HG03039 (cell line): ENCODE data around the gene TNNI2.

ENCODE experiments used
- ATAC-seq: cut with Tn5 transposase; IDR thresholded peaks from one replicate; pipeline ENCODE4 v1.9.1; 2021; ENCODE audit warnings: mild to moderate bottlenecking, moderate library complexity; ENCODE audit not compliant: unreplicated experiment

The TNNI2 gene

DNA sequence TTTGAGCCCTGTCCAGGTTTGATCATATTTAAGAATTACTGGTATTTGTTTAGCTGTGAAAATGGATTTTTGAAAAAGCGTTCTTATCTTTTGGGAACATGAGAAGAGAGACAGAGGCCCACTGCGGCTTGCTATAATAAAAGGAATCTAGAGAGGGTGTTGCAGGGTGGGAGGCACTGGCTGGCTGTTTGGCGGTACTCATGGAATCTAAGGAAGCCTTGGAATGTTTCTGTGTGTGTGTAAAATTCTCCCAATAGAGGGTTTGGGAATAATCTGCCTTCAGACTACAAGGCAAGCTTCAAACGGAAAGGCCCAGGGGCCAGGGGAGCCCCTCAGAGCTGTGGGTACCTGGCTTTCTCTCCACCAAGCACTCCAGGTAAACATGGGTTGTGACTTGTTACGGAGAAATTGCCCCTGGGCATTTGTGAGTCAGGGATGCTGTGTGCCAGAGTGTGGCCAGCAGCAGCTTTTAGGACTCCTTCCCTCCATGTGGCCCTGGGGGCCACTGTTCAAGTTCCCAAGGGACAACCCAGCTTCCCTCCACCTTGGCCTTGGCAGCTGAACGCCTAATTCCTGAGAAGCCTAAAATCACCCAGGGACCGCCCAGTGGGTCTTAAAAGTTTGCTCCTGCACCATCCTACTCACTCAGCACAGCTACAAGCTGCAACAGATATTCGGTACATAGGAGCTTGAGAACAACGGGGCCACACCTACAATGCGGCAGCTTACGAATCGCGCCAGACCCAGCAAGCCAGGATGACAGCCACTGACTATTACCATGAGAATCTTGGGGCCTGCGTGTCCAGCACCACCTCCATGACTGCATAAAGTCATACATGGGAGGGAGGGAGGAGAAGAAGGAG is 18.1 kb upstream of the TNNI2 start:
- no peak for ATAC-seq

- ATAC-seq, result no peak
Measured at GRCh38 chr11:1821562-1821961, 17.2 kb upstream of the TNNI2 start.

GRCh38 chr11:1822648-1823375 is 16.0 kb upstream of the TNNI2 start:
- no peak for ATAC-seq

DNA sequence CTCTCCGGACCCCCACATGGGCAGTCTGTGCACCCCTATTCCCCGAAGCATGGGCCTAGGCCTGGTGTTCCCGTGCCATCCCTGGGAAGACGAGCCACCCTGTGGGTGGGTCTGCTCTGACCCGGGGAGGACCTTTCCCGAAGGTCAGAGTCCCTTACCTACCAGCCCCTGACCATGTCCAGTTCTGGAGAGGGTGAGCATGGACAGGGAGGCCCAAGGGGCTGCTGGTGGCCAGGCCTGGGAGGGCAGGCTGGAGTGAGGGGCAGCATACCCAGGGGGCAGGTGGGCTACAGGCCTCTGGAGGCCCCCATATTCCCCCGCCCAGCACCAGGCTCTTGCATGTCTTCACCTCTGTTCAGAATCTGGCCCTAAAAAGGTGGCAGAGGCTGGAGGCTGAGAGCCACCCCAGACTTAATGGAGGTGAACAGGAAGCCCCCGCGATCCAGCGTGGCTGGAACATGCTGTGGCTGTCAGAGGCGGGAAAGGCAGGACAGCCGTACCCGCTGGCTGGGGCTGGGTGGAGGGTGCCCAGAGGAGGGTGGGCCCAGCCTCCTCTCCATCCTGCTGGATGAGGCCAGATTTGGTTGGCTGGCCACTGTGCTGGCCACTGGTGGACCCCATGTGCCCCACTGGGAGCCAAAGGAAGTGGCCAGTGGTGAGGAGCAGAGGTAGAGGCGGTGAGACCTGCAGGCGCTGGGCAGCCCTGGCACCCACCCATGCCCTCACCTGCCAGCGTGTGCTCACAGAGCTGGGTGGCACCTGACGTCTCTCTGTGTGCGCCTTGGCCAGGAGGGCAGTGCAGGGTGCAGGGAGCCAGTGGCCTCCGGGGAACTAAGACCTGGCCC is 15.2 kb upstream of the TNNI2 start:
- no peak for ATAC-seq

DNA sequence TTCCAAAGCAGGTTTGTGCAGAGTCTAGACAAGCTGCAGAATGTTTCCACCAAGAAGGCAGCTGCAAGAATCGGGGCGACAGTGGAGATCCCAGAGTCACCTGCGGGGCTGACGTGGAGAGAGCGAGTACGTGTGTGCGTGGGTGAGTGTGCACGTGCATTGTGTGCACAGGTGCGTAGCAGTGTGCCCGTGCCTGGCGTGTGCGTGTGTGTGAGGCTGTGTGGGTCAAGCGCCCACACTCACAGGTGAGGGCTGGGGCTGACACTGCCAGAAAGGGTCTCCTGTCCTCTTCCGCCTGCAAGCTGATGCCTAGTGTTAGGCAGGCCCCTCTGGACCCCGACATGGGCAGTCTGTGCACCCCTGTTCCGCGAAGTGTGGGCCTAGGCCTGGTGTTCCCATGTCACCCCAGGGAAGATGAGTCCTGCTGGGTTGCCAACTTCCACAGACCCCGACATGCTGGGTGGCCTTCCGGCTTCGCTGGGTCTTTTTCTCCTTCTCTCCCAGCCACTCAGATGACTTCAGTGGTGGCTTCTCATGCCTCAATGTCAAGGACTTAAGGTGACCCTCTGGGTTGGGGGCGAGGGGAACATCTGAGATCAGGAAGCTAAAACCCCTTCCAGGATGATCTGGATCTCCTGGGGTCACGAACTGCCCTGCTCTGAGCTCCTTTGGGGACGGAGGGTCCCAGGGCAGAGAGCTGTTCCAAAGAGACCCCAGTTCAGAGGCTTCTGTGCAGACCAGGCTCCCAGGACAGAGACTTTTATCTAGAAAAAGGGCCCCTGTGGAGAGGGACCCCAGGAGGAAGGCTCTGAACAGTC is 14.4 kb upstream of the TNNI2 start:
- no peak for ATAC-seq

DNA sequence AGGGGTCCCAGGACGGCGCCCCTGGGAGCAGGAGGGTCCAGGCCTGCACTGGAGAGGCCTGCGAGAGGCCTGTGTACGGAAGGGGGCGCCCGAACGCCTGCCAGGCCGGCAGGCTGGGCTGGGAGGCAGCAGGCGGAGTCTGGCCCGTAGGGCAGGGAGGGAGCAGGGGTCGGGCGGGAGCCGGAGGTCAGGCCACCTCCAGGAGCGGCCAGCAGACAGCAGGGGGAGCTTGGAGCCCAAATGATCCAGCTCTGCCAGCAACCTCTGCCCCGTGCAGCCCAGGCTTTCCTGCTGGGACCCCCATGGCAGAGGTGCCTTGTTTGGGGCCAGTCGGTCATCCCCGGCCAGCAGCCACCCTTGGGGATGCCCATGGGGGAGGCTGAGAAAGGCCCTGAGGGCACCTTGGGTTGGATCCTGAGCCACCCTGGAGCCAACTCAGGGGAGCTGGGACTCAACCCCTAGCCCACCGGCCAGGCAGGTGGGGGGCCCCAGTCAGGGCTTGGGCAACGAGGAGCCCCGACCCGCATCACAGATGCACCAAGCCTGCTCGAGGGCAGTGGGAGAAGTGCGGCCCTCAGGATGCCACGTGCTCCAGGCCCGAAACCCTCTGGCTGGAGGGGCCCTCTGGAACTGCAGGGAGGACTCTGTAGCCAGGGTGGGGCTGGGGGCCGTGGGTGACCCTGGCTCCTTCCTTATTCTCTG is 13.6 kb upstream of the TNNI2 start:
- ATAC-seq, result no peak

DNA sequence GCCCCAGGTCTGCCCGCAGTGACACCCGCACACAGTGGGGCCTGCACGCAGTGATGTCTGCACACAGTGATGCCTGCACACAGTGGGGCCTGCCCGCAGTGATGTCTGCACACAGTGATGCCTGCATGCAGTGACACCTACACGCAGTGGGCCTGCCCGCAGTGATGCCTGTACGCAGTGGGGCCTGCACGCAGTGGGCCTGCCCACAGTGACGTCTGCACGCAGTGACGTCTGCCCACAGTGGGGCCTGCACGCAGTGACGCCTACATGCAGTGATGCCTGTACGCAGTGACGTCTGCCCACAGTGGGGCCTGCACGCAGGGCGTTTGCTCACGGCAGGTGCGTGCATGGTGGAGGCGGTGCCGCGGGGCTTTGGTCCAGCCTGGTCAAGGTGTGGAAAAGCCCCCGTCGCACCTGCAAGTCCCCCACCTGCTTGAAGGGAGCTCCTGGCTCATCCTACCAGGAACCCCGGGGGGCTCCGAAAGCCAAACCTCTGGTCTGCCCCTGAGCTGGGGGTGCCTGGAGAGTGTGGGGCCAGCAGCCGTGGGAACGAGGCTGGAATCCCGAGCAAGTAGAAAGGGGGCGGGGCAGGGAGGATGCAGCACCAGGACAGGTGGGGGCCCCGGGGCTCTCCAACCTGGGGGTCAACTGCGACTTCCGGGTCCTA is 12.9 kb upstream of the TNNI2 start:
- ATAC-seq, result no peak

GRCh38 chr11:1826552-1827094 is 12.2 kb upstream of the TNNI2 start:
- no peak for ATAC-seq

- no peak for ATAC-seq
Measured at GRCh38 chr11:1827095-1827813, 11.5 kb upstream of the TNNI2 start.

GRCh38 chr11:1827931-1828330 is 10.8 kb upstream of the TNNI2 start:
- ATAC-seq, result no peak

DNA sequence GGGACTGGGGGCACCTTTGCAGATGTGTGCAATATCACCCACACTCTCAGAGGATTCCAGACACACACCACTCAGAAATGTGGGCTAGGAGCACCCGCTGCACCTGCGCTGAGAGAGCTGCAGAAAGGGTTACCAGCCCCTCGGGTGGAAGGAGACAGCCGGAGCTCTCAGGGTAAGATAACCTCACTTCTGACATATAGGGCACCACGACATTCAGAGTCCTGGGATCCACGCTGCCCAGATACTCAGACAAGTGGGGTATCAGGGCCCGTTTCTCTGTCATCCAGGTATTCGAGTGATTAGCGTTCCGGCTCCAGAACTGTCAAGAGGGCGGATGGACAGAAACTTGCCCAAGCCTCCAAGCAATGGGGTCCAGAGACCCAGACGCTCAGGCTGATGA is 10.2 kb upstream of the TNNI2 start:
- no peak for ATAC-seq

- ATAC-seq, result no peak
Measured at GRCh38 chr11:1829039-1829820, 9.6 kb upstream of the TNNI2 start.

GRCh38 chr11:1830004-1830321 is 8.8 kb upstream of the TNNI2 start:
- no peak for ATAC-seq

- ATAC-seq, result no peak
Measured at GRCh38 chr11:1830322-1831223, 8.2 kb upstream of the TNNI2 start.

GRCh38 chr11:1831338-1832210 is 7.2 kb upstream of the TNNI2 start:
- no peak for ATAC-seq
